Liver (tissue), 3 donors: ENCODE data around the gene METTL4.

Experiments used
- CTCF ChIP-seq: fragments of 150-350 bp; IDR thresholded peaks from 2 replicates; pipeline ENCODE4 v1.5.1; 2017; ENCODE audit warnings: improper control_type of control experiment, low read depth, low read length; ENCODE audit not compliant: missing input control
- EGR1 ChIP-seq, 2 donors: IDR thresholded peaks; 2 replicates each; pipeline ENCODE4 v1.6.1; 2016 to 2018; ENCODE audit warnings: antibody characterized with exemption in 2 of 2, low read depth in 2 of 2
- FOXA1 ChIP-seq: IDR thresholded peaks from 2 replicates; pipeline ENCODE4 v1.6.1; 2016; ENCODE audit warnings: antibody characterized with exemption
- GABPA ChIP-seq, 2 donors: IDR thresholded peaks in 1 of 2; conservative IDR thresholded peaks in 1 of 2; 2 replicates each; pipeline ENCODE4 v1.6.1; 2016; ENCODE audit warnings: antibody characterized with exemption in 2 of 2, mild to moderate bottlenecking in 1 of 2, moderate library complexity in 1 of 2
- HNF4G ChIP-seq: IDR thresholded peaks from 2 replicates; pipeline ENCODE4 v1.6.1; 2016; ENCODE audit warnings: antibody characterized with exemption
- JUND ChIP-seq, 2 donors: IDR thresholded peaks; 2 replicates each; pipeline ENCODE4 v1.6.1; 2016; ENCODE audit warnings: antibody characterized with exemption in 2 of 2
- MAX ChIP-seq: IDR thresholded peaks from 2 replicates; pipeline ENCODE4 v1.6.1; 2016; ENCODE audit warnings: antibody characterized with exemption
- REST ChIP-seq: IDR thresholded peaks from 2 replicates; pipeline ENCODE4 v1.6.1; 2016; ENCODE audit warnings: antibody characterized with exemption, mild to moderate bottlenecking
- SP1 ChIP-seq: IDR thresholded peaks from 2 replicates; pipeline ENCODE4 v1.6.1; 2018; ENCODE audit warnings: antibody characterized with exemption, mild to moderate bottlenecking
- TAF1 ChIP-seq: conservative IDR thresholded peaks from 2 replicates; pipeline ENCODE4 v1.6.1; 2016; ENCODE audit warnings: antibody characterized with exemption, mild to moderate bottlenecking
- YY1 ChIP-seq: IDR thresholded peaks from 2 replicates; pipeline ENCODE4 v1.6.1; 2016; ENCODE audit warnings: antibody characterized with exemption, mild to moderate bottlenecking
- donor health status: healthy.
- donor health status: healthy.

DNA sequence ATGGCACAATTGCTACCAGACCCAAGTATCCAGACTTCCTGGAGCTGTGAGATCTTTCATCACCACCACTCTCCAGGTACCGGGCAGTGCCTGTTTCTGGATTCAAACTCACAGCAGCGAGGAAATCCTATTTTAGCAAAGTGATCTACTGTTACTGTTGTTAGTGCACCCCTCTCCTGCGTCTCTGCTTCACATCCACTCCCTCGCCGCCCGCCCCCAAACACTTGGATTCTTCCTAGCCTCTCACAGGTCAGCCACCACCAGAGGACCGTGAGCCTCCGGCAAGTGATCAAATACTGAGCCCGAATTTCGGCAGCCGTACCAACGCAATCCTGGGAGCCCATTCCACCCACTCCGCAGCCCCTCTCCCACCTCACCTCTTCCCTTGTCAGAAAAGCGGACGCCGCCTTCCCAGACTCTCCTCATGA, 519 bp downstream of the METTL4 start:
- no peak for TF ChIP-seq YY1
- no peak for TF ChIP-seq CTCF
- no peak for TF ChIP-seq GABPA (IDR thresholded peaks at IDR 0.05 in 1 of 2, conservative IDR thresholded peaks at IDR 0.05 in 1 of 2)
- TF ChIP-seq JUND (IDR thresholded peaks at IDR 0.05) = no peak
- TF ChIP-seq REST = no peak
- TF ChIP-seq SP1 = no peak
- no peak for TF ChIP-seq TAF1
- no peak for TF ChIP-seq EGR1 (IDR thresholded peaks at IDR 0.05; ENCODE audit: low read depth in 2 of 2)
- no peak for TF ChIP-seq FOXA1
- TF ChIP-seq MAX = no peak
- no peak for TF ChIP-seq HNF4G
